Measurements from ENCODE around the gene FBXO10.

DNA sequence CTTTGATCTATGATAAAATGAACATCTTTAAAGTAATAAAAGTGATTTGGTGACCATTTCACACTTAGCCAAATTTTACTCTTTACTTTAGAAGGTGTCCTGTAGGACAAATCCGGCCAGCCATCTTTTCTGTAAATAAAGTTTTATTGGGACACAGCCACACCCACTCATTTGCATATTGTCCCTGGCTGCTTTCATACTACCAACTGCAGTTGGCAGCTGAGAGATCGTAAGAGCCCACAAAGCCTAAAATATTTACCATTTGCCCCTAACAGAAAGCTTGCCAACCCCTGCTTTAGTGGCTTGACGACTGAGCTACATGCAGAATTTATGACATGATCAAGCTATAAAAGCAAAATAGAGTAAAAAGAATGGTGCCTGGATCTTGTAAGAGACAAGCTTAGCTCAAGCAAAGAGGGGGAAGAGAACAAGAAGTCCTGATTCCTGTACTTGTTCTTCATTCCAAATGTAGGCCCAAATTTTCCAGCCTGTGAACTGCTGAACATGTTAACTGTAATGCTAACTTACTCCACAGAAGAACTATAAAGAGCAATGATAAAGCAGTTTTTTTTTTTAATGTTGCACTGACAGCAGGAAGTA lies 7.4 kb upstream of the FBXO10 start:
- TF ChIP-seq, protein P1, sequence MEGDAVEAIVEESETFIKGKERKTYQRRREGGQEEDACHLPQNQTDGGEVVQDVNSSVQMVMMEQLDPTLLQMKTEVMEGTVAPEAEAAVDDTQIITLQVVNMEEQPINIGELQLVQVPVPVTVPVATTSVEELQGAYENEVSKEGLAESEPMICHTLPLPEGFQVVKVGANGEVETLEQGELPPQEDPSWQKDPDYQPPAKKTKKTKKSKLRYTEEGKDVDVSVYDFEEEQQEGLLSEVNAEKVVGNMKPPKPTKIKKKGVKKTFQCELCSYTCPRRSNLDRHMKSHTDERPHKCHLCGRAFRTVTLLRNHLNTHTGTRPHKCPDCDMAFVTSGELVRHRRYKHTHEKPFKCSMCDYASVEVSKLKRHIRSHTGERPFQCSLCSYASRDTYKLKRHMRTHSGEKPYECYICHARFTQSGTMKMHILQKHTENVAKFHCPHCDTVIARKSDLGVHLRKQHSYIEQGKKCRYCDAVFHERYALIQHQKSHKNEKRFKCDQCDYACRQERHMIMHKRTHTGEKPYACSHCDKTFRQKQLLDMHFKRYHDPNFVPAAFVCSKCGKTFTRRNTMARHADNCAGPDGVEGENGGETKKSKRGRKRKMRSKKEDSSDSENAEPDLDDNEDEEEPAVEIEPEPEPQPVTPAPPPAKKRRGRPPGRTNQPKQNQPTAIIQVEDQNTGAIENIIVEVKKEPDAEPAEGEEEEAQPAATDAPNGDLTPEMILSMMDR (IDR thresholded peaks at IDR 0.05): no peak
- TF ChIP-seq POLR2A (IDR thresholded peaks at IDR 0.05) (no peak), EP300 (IDR thresholded peaks at IDR 0.05) (no peak)
